ENCODE data around the gene LLPH. TPM values are rescaled to one million over a fixed set of nuclear protein-coding genes. Genes with fewer than 3 reads are reported as not detected.

LLPH gene
- total and polyA plus RNA-seq, 7 experiments from 2014 or later: 14.7 to 31.1 (median 28.4) TPM

- Mint-ChIP-seq H3K4me1 (no peaks in the 10 kb centered on the region), H3K9me3 (peaks cover 0 to 21% (median 5%) of the 10 kb centered on the region in 11 donors), H3K4me3 (peak overlapping the region in 1 of 10 donors; percentile 16), H3K27me3 (peaks cover 29 to 37% (median 30%) of the 10 kb centered on the region in 5 donors), H3K27ac (no peak overlapping the region), H3K36me3 (no peaks in the 10 kb centered on the region)
- Histone ChIP-seq H3K27me3 (ENCODE audit: control insufficient read depth in 2 of 2, insufficient read depth in 2 of 2, low read length in 2 of 2) (peaks cover 0 to 5% of the 10 kb centered on the region in 2 donors), H3K27ac (ENCODE audit: low read depth, low read length) (no peak overlapping the region), H3K4me1 (ENCODE audit: control insufficient read depth in 2 of 2, insufficient read depth in 2 of 2, low read length in 2 of 2) (no peaks in the 10 kb centered on the region), H3K4me3 (ENCODE audit: low read length) (no peak overlapping the region), H3K36me3 (ENCODE audit: control insufficient read depth in 2 of 3, insufficient read depth in 3 of 3, low read length in 3 of 3) (no peaks in the 10 kb centered on the region), H3K9me3 (ENCODE audit: control insufficient read depth in 2 of 3, low read length in 3 of 3) (no peaks in the 10 kb centered on the region)
- DNase-seq (no peak), ATAC-seq (no peak)
- ChIA-PET POLR2A (no interaction called here), CTCF (interaction anchor here (0.6 kb wide), 1 partner anchor 1191 kb away, joined by 3 read pairs; no protein-coding TSS in a partner anchor)
- intact Hi-C loops (cut with micrococcal nuclease): loop anchor here in 1 of 2 donors (10.0 kb wide), 2 partner anchors 779 to 849 kb away; no protein-coding TSS in a partner anchor
Measured at GRCh38 chr12:66083766-66084165, 46.8 kb downstream of the LLPH start.

- POLR2A ChIA-PET: no interaction called here
- Histone ChIP-seq H3K36me3 (ENCODE audit: control insufficient read depth in 2 of 3, insufficient read depth in 3 of 3, low read length in 3 of 3) (no peaks in the 10 kb centered on the region), H3K9me3 (ENCODE audit: control insufficient read depth in 2 of 3, low read length in 3 of 3) (no peaks in the 10 kb centered on the region), H3K27me3 (ENCODE audit: control insufficient read depth in 2 of 2, insufficient read depth in 2 of 2, low read length in 2 of 2) (peaks cover 0 to 5% of the 10 kb centered on the region in 2 donors), H3K4me3 (ENCODE audit: low read length) (no peak overlapping the region), H3K27ac (ENCODE audit: low read depth, low read length) (no peak overlapping the region), H3K4me1 (ENCODE audit: control insufficient read depth in 2 of 2, insufficient read depth in 2 of 2, low read length in 2 of 2) (no peaks in the 10 kb centered on the region)
- H3K36me3 Mint-ChIP-seq: no peaks in the 10 kb centered on the region
- peaks cover 29 to 42% (median 38%) of the 10 kb centered on the region in 5 donors for H3K27me3 Mint-ChIP-seq
- CTCF ChIA-PET: interaction anchor here (1.0 kb wide), 1 partner anchor 120 kb away, joined by 4 read pairs; no protein-coding TSS in a partner anchor
- H3K4me3 Mint-ChIP-seq: no peak overlapping the region
- H3K27ac Mint-ChIP-seq: no peak overlapping the region
- DNase-seq (no peak), ATAC-seq (no peak)
- H3K9me3 Mint-ChIP-seq: peaks cover 0 to 21% (median 6%) of the 10 kb centered on the region in 11 donors
- no peaks in the 10 kb centered on the region for H3K4me1 Mint-ChIP-seq
- intact Hi-C loops (cut with micrococcal nuclease): loop anchor here in 1 of 2 donors (10.0 kb wide), 2 partner anchors 778 to 848 kb away; no protein-coding TSS in a partner anchor
Measured at GRCh38 chr12:66082744-66083143, 47.8 kb downstream of the LLPH start.

- Histone ChIP-seq H3K4me3 (ENCODE audit: low read length) (no peak overlapping the region), H3K27ac (ENCODE audit: low read depth, low read length) (no peak overlapping the region), H3K9me3 (ENCODE audit: control insufficient read depth in 2 of 3, low read length in 3 of 3) (no peaks in the 10 kb centered on the region), H3K27me3 (ENCODE audit: control insufficient read depth in 2 of 2, insufficient read depth in 2 of 2, low read length in 2 of 2) (peaks cover 0 to 4% of the 10 kb centered on the region in 2 donors), H3K36me3 (ENCODE audit: control insufficient read depth in 2 of 3, insufficient read depth in 3 of 3, low read length in 3 of 3) (no peaks in the 10 kb centered on the region), H3K4me1 (ENCODE audit: control insufficient read depth in 2 of 2, insufficient read depth in 2 of 2, low read length in 2 of 2) (no peaks in the 10 kb centered on the region)
- CTCF ChIA-PET: no interaction called here
- Mint-ChIP-seq H3K4me3 (no peak overlapping the region), H3K36me3 (no peaks in the 10 kb centered on the region), H3K27me3 (peaks cover 19 to 44% (median 36%) of the 10 kb centered on the region in 5 donors), H3K27ac (no peak overlapping the region), H3K4me1 (no peaks in the 10 kb centered on the region), H3K9me3 (peaks cover 0 to 21% (median 6%) of the 10 kb centered on the region in 11 donors)
- intact Hi-C loops (cut with micrococcal nuclease): loop anchor here in 1 of 2 donors (10.0 kb wide), 2 partner anchors 776 to 846 kb away; no protein-coding TSS in a partner anchor
- POLR2A ChIA-PET: no interaction called here
- ATAC-seq (no peak), DNase-seq (no peak)
Measured at GRCh38 chr12:66080791-66081190, 49.8 kb downstream of the LLPH start.

GRCh38 chr12:66077542-66077941 lies 53.0 kb downstream of the LLPH start:
- Mint-ChIP-seq H3K4me1 (no peaks in the 10 kb centered on the region), H3K27me3 (peaks cover 24 to 47% (median 41%) of the 10 kb centered on the region in 5 donors), H3K9me3 (peaks cover 0 to 1% (median 0%) of the 10 kb centered on the region in 11 donors), H3K36me3 (no peaks in the 10 kb centered on the region), H3K4me3 (no peak overlapping the region), H3K27ac (no peak overlapping the region)
- Histone ChIP-seq H3K4me1 (ENCODE audit: control insufficient read depth in 2 of 2, insufficient read depth in 2 of 2, low read length in 2 of 2) (no peaks in the 10 kb centered on the region), H3K27me3 (ENCODE audit: control insufficient read depth in 2 of 2, insufficient read depth in 2 of 2, low read length in 2 of 2) (peaks cover 0 to 3% of the 10 kb centered on the region in 2 donors), H3K36me3 (ENCODE audit: control insufficient read depth in 2 of 3, insufficient read depth in 3 of 3, low read length in 3 of 3) (no peaks in the 10 kb centered on the region), H3K9me3 (ENCODE audit: control insufficient read depth in 2 of 3, low read length in 3 of 3) (no peaks in the 10 kb centered on the region), H3K4me3 (ENCODE audit: low read length) (no peak overlapping the region), H3K27ac (ENCODE audit: low read depth, low read length) (no peak overlapping the region)
- DNase-seq: no peak
- CTCF ChIA-PET: no interaction called here
- ATAC-seq: no peak
- POLR2A ChIA-PET: no interaction called here
- intact Hi-C loops (cut with micrococcal nuclease): no loop called here

GRCh38 chr12:66074561-66074960 lies 56.0 kb downstream of the LLPH start:
- H3K9me3 Mint-ChIP-seq: peaks cover 0 to 1% (median 0%) of the 10 kb centered on the region in 11 donors
- DNase-seq: no peak
- Histone ChIP-seq H3K4me3 (ENCODE audit: low read length) (no peak overlapping the region), H3K27me3 (ENCODE audit: control insufficient read depth in 2 of 2, insufficient read depth in 2 of 2, low read length in 2 of 2) (peaks cover 0 to 3% of the 10 kb centered on the region in 2 donors), H3K4me1 (ENCODE audit: control insufficient read depth in 2 of 2, insufficient read depth in 2 of 2, low read length in 2 of 2) (no peaks in the 10 kb centered on the region), H3K9me3 (ENCODE audit: control insufficient read depth in 2 of 3, low read length in 3 of 3) (no peaks in the 10 kb centered on the region), H3K27ac (ENCODE audit: low read depth, low read length) (no peak overlapping the region), H3K36me3 (ENCODE audit: control insufficient read depth in 2 of 3, insufficient read depth in 3 of 3, low read length in 3 of 3) (no peaks in the 10 kb centered on the region)
- no peak for ATAC-seq
- POLR2A ChIA-PET: no interaction called here
- peaks cover 18 to 45% (median 28%) of the 10 kb centered on the region in 5 donors for H3K27me3 Mint-ChIP-seq
- CTCF ChIA-PET: no interaction called here
- H3K36me3 Mint-ChIP-seq: no peaks in the 10 kb centered on the region
- H3K4me1 Mint-ChIP-seq: no peaks in the 10 kb centered on the region
- no peak overlapping the region for H3K4me3 Mint-ChIP-seq
- intact Hi-C loops (cut with micrococcal nuclease): no loop called here
- no peak overlapping the region for H3K27ac Mint-ChIP-seq

GRCh38 chr12:66072566-66072965 lies 58.0 kb downstream of the LLPH start:
- Mint-ChIP-seq H3K36me3 (no peaks in the 10 kb centered on the region), H3K4me3 (no peak overlapping the region), H3K4me1 (no peaks in the 10 kb centered on the region), H3K27ac (no peak overlapping the region), H3K27me3 (peaks cover 6 to 26% (median 15%) of the 10 kb centered on the region in 5 donors), H3K9me3 (no peaks in the 10 kb centered on the region)
- ATAC-seq (no peak), DNase-seq (no peak)
- H3K9me3 ChIP-seq (ENCODE audit: control insufficient read depth in 2 of 3, low read length in 3 of 3): no peaks in the 10 kb centered on the region
- no peak overlapping the region for H3K27ac ChIP-seq (ENCODE audit: low read depth, low read length)
- H3K27me3 ChIP-seq (ENCODE audit: control insufficient read depth in 2 of 2, insufficient read depth in 2 of 2, low read length in 2 of 2): peaks cover 0 to 3% of the 10 kb centered on the region in 2 donors
- ChIA-PET CTCF (no interaction called here), POLR2A (no interaction called here)
- no peak overlapping the region for H3K4me3 ChIP-seq (ENCODE audit: low read length)
- H3K4me1 ChIP-seq (ENCODE audit: control insufficient read depth in 2 of 2, insufficient read depth in 2 of 2, low read length in 2 of 2): no peaks in the 10 kb centered on the region
- H3K36me3 ChIP-seq (ENCODE audit: control insufficient read depth in 2 of 3, insufficient read depth in 3 of 3, low read length in 3 of 3): no peaks in the 10 kb centered on the region
- intact Hi-C loops (cut with micrococcal nuclease): no loop called here

- CTCF ChIA-PET: interaction anchor here (0.7 kb wide), 1 partner anchor 516 kb away, joined by 3 read pairs; no protein-coding TSS in a partner anchor
- H3K36me3 ChIP-seq (ENCODE audit: control insufficient read depth in 2 of 3, insufficient read depth in 3 of 3, low read length in 3 of 3): no peaks in the 10 kb centered on the region
- Mint-ChIP-seq H3K4me1 (peaks cover under 1 to 4% (median 2%) of the 10 kb centered on the region in 7 donors), H3K27ac (no peak overlapping the region), H3K36me3 (no peaks in the 10 kb centered on the region), H3K9me3 (no peaks in the 10 kb centered on the region), H3K27me3 (peaks cover 6 to 24% (median 13%) of the 10 kb centered on the region in 5 donors), H3K4me3 (no peak overlapping the region)
- no peaks in the 10 kb centered on the region for H3K4me1 ChIP-seq (ENCODE audit: control insufficient read depth in 2 of 2, insufficient read depth in 2 of 2, low read length in 2 of 2)
- intact Hi-C loops (cut with micrococcal nuclease): no loop called here
- H3K4me3 ChIP-seq (ENCODE audit: low read length): no peak overlapping the region
- POLR2A ChIA-PET: no interaction called here
- ATAC-seq (no peak), DNase-seq (no peak)
- peaks cover 0 to 3% of the 10 kb centered on the region in 2 donors for H3K27me3 ChIP-seq (ENCODE audit: control insufficient read depth in 2 of 2, insufficient read depth in 2 of 2, low read length in 2 of 2)
- no peaks in the 10 kb centered on the region for H3K9me3 ChIP-seq (ENCODE audit: control insufficient read depth in 2 of 3, low read length in 3 of 3)
- no peak overlapping the region for H3K27ac ChIP-seq (ENCODE audit: low read depth, low read length)
Measured at GRCh38 chr12:66072135-66072534, 58.4 kb downstream of the LLPH start.
